T follicular helper cell (primary cell): ENCODE data around the gene ERVMER34-1.

Experiments used
- DNase-seq: peaks from one replicate; pipeline ENCODE4 v3.0.0-alpha.2; 2020; ENCODE audit warnings: low read depth

ERVMER34-1 gene

GRCh38 chr4:52721968-52722815 lies 29.0 kb downstream of the ERVMER34-1 start:
- DNase-seq, result peak; percentile 80

- no peak for DNase-seq
Observed at GRCh38 chr4:52718123-52718522, 33.1 kb downstream of the ERVMER34-1 start.

GRCh38 chr4:52716364-52717151 lies 34.7 kb downstream of the ERVMER34-1 start:
- DNase-seq, result no peak

- no peak for DNase-seq
Observed at GRCh38 chr4:52715914-52716313, 35.3 kb downstream of the ERVMER34-1 start.

GRCh38 chr4:52715255-52715897 lies 35.8 kb downstream of the ERVMER34-1 start:
- no peak for DNase-seq

GRCh38 chr4:52714597-52715254 lies 36.5 kb downstream of the ERVMER34-1 start:
- DNase-seq, result no peak

GRCh38 chr4:52713456-52713937 lies 37.7 kb downstream of the ERVMER34-1 start:
- DNase-seq, result no peak

- DNase-seq, result peak; percentile 93
Observed at GRCh38 chr4:52712251-52713130, 38.7 kb downstream of the ERVMER34-1 start.

- DNase-seq, result no peak
Observed at GRCh38 chr4:52711834-52712250, 39.4 kb downstream of the ERVMER34-1 start.

- DNase-seq, result no peak
Observed at GRCh38 chr4:52711272-52711671, 40.0 kb downstream of the ERVMER34-1 start.

- DNase-seq, result no peak
Observed at GRCh38 chr4:52709155-52709554, 42.1 kb downstream of the ERVMER34-1 start.

- no peak for DNase-seq
Observed at GRCh38 chr4:52704661-52705060, 46.6 kb downstream of the ERVMER34-1 start.

GRCh38 chr4:52704133-52704532 lies 47.1 kb downstream of the ERVMER34-1 start:
- no peak for DNase-seq

GRCh38 chr4:52701207-52701606 lies 50.0 kb downstream of the ERVMER34-1 start:
- DNase-seq, result no peak

- DNase-seq, result no peak
Observed at GRCh38 chr4:52694936-52695335, 56.3 kb downstream of the ERVMER34-1 start.

GRCh38 chr4:52693492-52693891 lies 57.7 kb downstream of the ERVMER34-1 start:
- no peak for DNase-seq
